Transverse colon (tissue), 4 donors: ENCODE measurements around the gene RARB. TPM values are rescaled to one million over a fixed set of nuclear protein-coding genes. Genes with fewer than 3 reads are reported as not detected.
A peak's percentile ranks its signal among the peaks of the same experiment; 100 is the strongest.

Experiments used
- DNase-seq: peaks from one replicate; pipeline ENCODE4 v3.0.0-alpha.2; 2019
- H3K27ac ChIP-seq, 4 donors: fragments of 200-600 bp; sonication (generic); 2 replicates each; pipeline ENCODE4 v1.5.1; 2016 to 2018; ENCODE audit warnings: inconsistent platforms in 4 of 4
- H3K27me3 ChIP-seq: fragments of 200-600 bp; sonication (generic); 2 replicates; pipeline ENCODE4 v1.5.1; 2017; ENCODE audit warnings: inconsistent platforms
- H3K36me3 ChIP-seq, 4 donors: fragments of 200-600 bp; sonication (generic); 2 replicates each; pipeline ENCODE4 v1.5.1; 2017 to 2019; ENCODE audit warnings: inconsistent platforms in 4 of 4
- H3K4me1 ChIP-seq, 4 donors: fragments of 200-600 bp; sonication (generic); 2 replicates each; pipeline ENCODE4 v1.5.1; 2017 to 2020; ENCODE audit warnings: inconsistent platforms in 4 of 4
- H3K4me3 ChIP-seq, 4 donors: fragments of 200-600 bp; sonication (generic); 1 replicate in 1 of 4; 2 replicates in 3 of 4; pipeline versions ENCODE4 v1.5.1 to v1.6.1; 2017 to 2019; ENCODE audit warnings: inconsistent platforms in 4 of 4
- H3K9me3 ChIP-seq, 2 donors: fragments of 200-600 bp; sonication (generic); 2 replicates each; pipeline ENCODE4 v1.5.1; 2017 to 2019; ENCODE audit warnings: inconsistent platforms in 2 of 2
- CTCF ChIP-seq, 5 experiments: fragments of 200-600 bp in 3 of 5; fragments of 450-650 bp in 2 of 5; sonication (generic) in 3 of 5; IDR thresholded peaks; 1 replicate in 2 of 5; 2 replicates in 3 of 5; pipeline ENCODE4 v1.5.1; 2016 to 2017; ENCODE audit warnings: antibody characterized with exemption in 5 of 5, inconsistent platforms in 3 of 5, mild to moderate bottlenecking in 2 of 5, moderate library complexity in 1 of 5
- EP300 ChIP-seq: sonication (generic); formaldehyde crosslinking; IDR thresholded peaks from one replicate; pipeline ENCODE4 v1.6.1; 2017; ENCODE audit warnings: antibody characterized with exemption, low read depth
- POLR2A ChIP-seq: fragments of 450-650 bp; IDR thresholded peaks from one replicate; pipeline ENCODE4 v1.6.1; 2016; ENCODE audit warnings: antibody characterized with exemption, mild to moderate bottlenecking, moderate library complexity
- POLR2AphosphoS5 ChIP-seq, 3 donors: sonication (generic); formaldehyde crosslinking; IDR thresholded peaks; one replicate each; pipeline ENCODE4 v1.6.1; 2016; ENCODE audit warnings: antibody characterized with exemption in 3 of 3
- WGBS, 2 donors: methylation state at CpG; one replicate each; pipeline ENCODE4 v1.1.5; 2018; ENCODE audit warnings: low coverage in 1 of 2; 5-methylcytosine and 5-hydroxymethylcytosine counted together
- in situ Hi-C, 4 donors: fragments of 200-750 bp; cut with MboI; loops; one replicate each; pipeline versions ENCODE4 v1.15.0 to v1.15.1; 2017; ENCODE audit warnings: low sequenced_read_pairs in 3 of 4, low pct_ligation_motif_present in 1 of 4, low pct_unique_long_range_greater_than_20kb in 1 of 4
- intact Hi-C: fragments of 100-400 bp; cut with DNase I; formaldehyde crosslinking; loops from one replicate; pipeline ENCODE4 v1.15.1; 2023; ENCODE audit warnings: low total_unique reads
- total RNA-seq, 4 donors: library from RNA; depleted of rRNA; stranded (reverse); fragments of >200 nt; gene quantifications; one replicate each; pipeline ENCODE4 v1.1.0, GENCODE V29; 2016

Gene RARB
- total RNA-seq, 4 donors from 2014 or later, result 2.4 to 4.5 (median 2.9) TPM; not detected in 1

DNA sequence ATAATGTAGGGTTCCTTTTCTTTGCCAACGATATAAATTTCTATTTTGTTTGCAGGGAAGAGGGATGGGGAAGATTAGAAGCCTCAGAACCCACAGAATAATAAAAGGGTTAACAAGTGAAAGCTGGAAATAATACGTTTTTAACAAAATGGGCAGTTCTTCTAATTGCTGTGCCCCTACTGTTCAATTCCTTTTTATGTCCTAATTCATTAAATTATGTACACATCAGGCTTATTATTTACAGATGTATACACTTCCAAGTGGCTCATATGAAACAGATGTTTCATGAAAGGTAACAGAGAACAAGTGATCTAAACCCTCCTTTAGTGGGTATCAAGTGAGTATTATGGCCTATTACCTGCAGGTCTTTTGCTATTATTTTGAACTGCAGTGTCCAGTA is 16.2 kb downstream of the RARB start:
- H3K4me1 ChIP-seq, result peaks cover 7 to 12% (median 9%) of the 10 kb centered on the region in 4 donors
- H3K4me3 ChIP-seq, result no peak overlapping the region
- no peak for DNase-seq
- in situ Hi-C loops (no loop called here), intact Hi-C loops (no loop called here)
- H3K27me3 ChIP-seq, result no peaks in the 10 kb centered on the region
- H3K9me3 ChIP-seq, result no peaks in the 10 kb centered on the region
- H3K27ac ChIP-seq, result no peak overlapping the region
- TF ChIP-seq EP300 (no peak), CTCF (IDR thresholded peaks at IDR 0.05) (no peak), POLR2AphosphoS5 (IDR thresholded peaks at IDR 0.05) (no peak), POLR2A (no peak)
- no peaks in the 10 kb centered on the region for H3K36me3 ChIP-seq
- WGBS, 2 donors, result 39 to 54% methylated on average over 2 of the region's 2 CpGs

DNA sequence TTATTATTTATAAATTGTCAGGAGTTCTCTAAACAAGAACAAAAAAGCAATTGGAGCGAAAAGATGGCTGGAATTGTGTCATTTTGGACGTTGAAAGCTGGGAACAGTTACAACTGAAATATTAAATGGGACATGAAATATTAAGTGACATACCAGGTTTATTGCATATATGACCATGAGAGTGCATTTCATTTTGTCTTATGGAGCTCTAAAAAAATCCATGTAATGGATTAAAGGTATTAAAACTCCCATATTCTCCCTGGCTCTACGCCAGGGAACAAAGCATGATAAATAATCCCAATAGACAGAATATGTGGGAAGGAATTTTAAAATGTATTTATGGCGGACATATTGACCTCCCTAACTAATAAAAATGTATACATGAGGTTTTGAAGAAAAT is 17.7 kb downstream of the RARB start:
- TF ChIP-seq POLR2AphosphoS5 (IDR thresholded peaks at IDR 0.05), result no peak
- no peak for TF ChIP-seq POLR2A
- TF ChIP-seq EP300, result no peak
- TF ChIP-seq CTCF (IDR thresholded peaks at IDR 0.05), result no peak
- Histone ChIP-seq H3K4me1 (peaks cover 8 to 16% (median 11%) of the 10 kb centered on the region in 4 donors), H3K27me3 (no peaks in the 10 kb centered on the region), H3K9me3 (no peaks in the 10 kb centered on the region), H3K27ac (no peak overlapping the region), H3K4me3 (no peak overlapping the region), H3K36me3 (no peaks in the 10 kb centered on the region)
- in situ Hi-C loops, result no loop called here
- intact Hi-C loops, result no loop called here
- WGBS, 2 donors, result 71 to 84% methylated on average over 3 to 4 of the region's 4 CpGs
- DNase-seq, result no peak

GRCh38 chr3:25447285-25447684 is 19.2 kb downstream of the RARB start:
- Histone ChIP-seq H3K27ac (no peak overlapping the region), H3K27me3 (no peaks in the 10 kb centered on the region), H3K36me3 (no peaks in the 10 kb centered on the region), H3K4me3 (no peak overlapping the region), H3K9me3 (no peaks in the 10 kb centered on the region), H3K4me1 (peaks cover 8 to 18% (median 11%) of the 10 kb centered on the region in 4 donors)
- in situ Hi-C loops, result no loop called here
- no peak for DNase-seq
- TF ChIP-seq CTCF (IDR thresholded peaks at IDR 0.05) (no peak), EP300 (no peak), POLR2A (no peak), POLR2AphosphoS5 (IDR thresholded peaks at IDR 0.05) (no peak)
- intact Hi-C loops, result no loop called here
- 67 to 86% methylated on average over 1 to 3 of the region's 3 CpGs for WGBS, 2 donors

DNA sequence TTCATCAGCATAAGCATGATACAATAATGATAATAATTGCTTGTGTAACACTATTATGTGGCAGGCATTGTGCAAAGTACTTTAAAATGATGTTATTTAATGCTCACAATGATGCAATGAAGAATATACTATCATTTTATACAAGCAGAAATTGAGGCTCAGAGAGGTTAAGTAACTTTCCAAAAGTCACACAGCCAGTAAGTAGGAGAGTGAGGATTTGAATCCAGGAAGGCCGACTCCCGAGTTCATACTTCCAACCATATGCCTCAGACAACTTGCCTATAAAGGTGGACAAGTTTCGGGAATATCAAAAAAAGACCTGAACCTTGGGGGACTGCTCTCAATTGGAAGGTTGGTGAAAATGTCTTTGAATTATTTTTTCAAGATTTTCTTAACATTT is 19.9 kb downstream of the RARB start:
- Histone ChIP-seq H3K4me1 (peaks cover 8 to 25% (median 13%) of the 10 kb centered on the region in 4 donors), H3K27me3 (no peaks in the 10 kb centered on the region), H3K27ac (peak overlapping the region in 2 of 4 donors; percentile 30 to 70), H3K9me3 (no peaks in the 10 kb centered on the region), H3K4me3 (no peak overlapping the region), H3K36me3 (no peaks in the 10 kb centered on the region)
- TF ChIP-seq POLR2AphosphoS5 (IDR thresholded peaks at IDR 0.05), result no peak
- no peak for TF ChIP-seq POLR2A
- TF ChIP-seq EP300, result no peak
- no peak for TF ChIP-seq CTCF (IDR thresholded peaks at IDR 0.05)
- intact Hi-C loops, result no loop called here
- 88 to 97% methylated on average over 3 of the region's 3 CpGs for WGBS, 2 donors
- in situ Hi-C loops, result no loop called here
- no peak for DNase-seq
